EL (cell line): ENCODE results near the gene MMP7.

Experiments
- DNase-seq: peaks from one replicate; pipeline ENCODE4 v3.0.0-alpha.2; 2016

MMP7 gene

GRCh38 chr11:102491969-102492368, 38.6 kb downstream of the MMP7 start:
- DNase-seq = no peak

GRCh38 chr11:102489186-102490145, 41.1 kb downstream of the MMP7 start:
- no peak for DNase-seq

- DNase-seq = no peak
These were observed 42.3 kb downstream of the MMP7 start for GRCh38 chr11:102488208-102488607.

GRCh38 chr11:102487214-102487613, 43.3 kb downstream of the MMP7 start:
- no peak for DNase-seq

- no peak for DNase-seq
These were observed 44.0 kb downstream of the MMP7 start for GRCh38 chr11:102486584-102486983.

- peak; percentile 5 for DNase-seq
These were observed 45.3 kb downstream of the MMP7 start for GRCh38 chr11:102485095-102485722.

- no peak for DNase-seq
These were observed 48.1 kb downstream of the MMP7 start for GRCh38 chr11:102482433-102482832.

- DNase-seq = no peak
These were observed 50.8 kb downstream of the MMP7 start for GRCh38 chr11:102479733-102480132.

GRCh38 chr11:102478673-102479299, 51.8 kb downstream of the MMP7 start:
- no peak for DNase-seq

GRCh38 chr11:102476812-102477211, 53.7 kb downstream of the MMP7 start:
- DNase-seq = peak; percentile 16

- DNase-seq = peak; percentile 31
These were observed 54.5 kb downstream of the MMP7 start for GRCh38 chr11:102476069-102476468.

GRCh38 chr11:102473543-102473942, 57.0 kb downstream of the MMP7 start:
- DNase-seq = no peak

- no peak for DNase-seq
These were observed 58.4 kb downstream of the MMP7 start for GRCh38 chr11:102472127-102472526.

GRCh38 chr11:102471474-102471873, 59.1 kb downstream of the MMP7 start:
- DNase-seq = no peak
